Left lobe of liver (tissue), 2 donors: ENCODE measurements around the gene EXOC6B. TPM values are rescaled to one million over a fixed set of nuclear protein-coding genes. Genes with fewer than 3 reads are reported as not detected.
"Not testable (repeated sequence)": the region's sequence is repeated elsewhere in the genome, so short reads cannot be mapped to it uniquely, and the experiment has no call there.

Experiments used
- ATAC-seq: fragments of 200-7000 bp; cut with Tn5 transposase; one replicate; pipeline ENCODE4 v1.9.1; 2020; ENCODE audit warnings: mild to moderate bottlenecking, moderate library complexity
- DNase-seq: peaks from one replicate; pipeline ENCODE4 v3.0.0-alpha.2; 2020; ENCODE audit warnings: low spot score
- total RNA-seq: library from RNA; stranded (reverse); gene quantifications from one replicate; pipeline ENCODE4 v1.2.1, GENCODE V29; 2021
- donor health status: DM: no; HTN: no; CAD: no; lungs with moderate emphysema.
- donor health status: DM: no; HTN: yes; CAD: no.

The EXOC6B gene
- total RNA-seq, 1 donor from 2014 or later: 9.1 TPM

GRCh38 chr2:72494392-72494791 lies 331.4 kb downstream of the EXOC6B start:
- ATAC-seq: no peak
- no peak for DNase-seq

- ATAC-seq, DNase-seq: not testable (repeated sequence)
These were observed 341.2 kb downstream of the EXOC6B start for GRCh38 chr2:72484622-72485021.

- ATAC-seq: no peak
- no peak for DNase-seq
These were observed 342.5 kb downstream of the EXOC6B start for GRCh38 chr2:72483346-72483745.

- no peak for ATAC-seq
- DNase-seq: no peak
These were observed 350.6 kb downstream of the EXOC6B start for GRCh38 chr2:72475246-72475645.

GRCh38 chr2:72457801-72458516 lies 367.9 kb downstream of the EXOC6B start:
- ATAC-seq (no peak), DNase-seq (no peak)

- DNase-seq (no peak), ATAC-seq (no peak)
These were observed 371.6 kb downstream of the EXOC6B start for GRCh38 chr2:72454189-72454588.

- DNase-seq (no peak), ATAC-seq (no peak)
These were observed 383.6 kb downstream of the EXOC6B start for GRCh38 chr2:72442270-72442669.

GRCh38 chr2:72439892-72440291 lies 385.9 kb downstream of the EXOC6B start:
- ATAC-seq (no peak), DNase-seq (no peak)

GRCh38 chr2:72438364-72438763 lies 387.5 kb downstream of the EXOC6B start:
- DNase-seq: peak; percentile 47
- ATAC-seq: peak; percentile 98

GRCh38 chr2:72431737-72432136 lies 394.1 kb downstream of the EXOC6B start:
- no peak for DNase-seq
- no peak for ATAC-seq

GRCh38 chr2:72427022-72427861 lies 398.6 kb downstream of the EXOC6B start:
- ATAC-seq (no peak), DNase-seq (no peak)

- DNase-seq: no peak
- ATAC-seq: no peak
These were observed 399.8 kb downstream of the EXOC6B start for GRCh38 chr2:72425996-72426395.

- ATAC-seq (no peak), DNase-seq (no peak)
These were observed 402.1 kb downstream of the EXOC6B start for GRCh38 chr2:72423756-72424155.

GRCh38 chr2:72421771-72422379 lies 404.0 kb downstream of the EXOC6B start:
- DNase-seq, ATAC-seq: not testable (repeated sequence)

- ATAC-seq (no peak), DNase-seq (no peak)
These were observed 409.9 kb downstream of the EXOC6B start for GRCh38 chr2:72415781-72416475.

GRCh38 chr2:72415241-72415661 lies 410.6 kb downstream of the EXOC6B start:
- no peak for ATAC-seq
- DNase-seq: no peak

- ATAC-seq: no peak
- DNase-seq: no peak
These were observed 411.6 kb downstream of the EXOC6B start for GRCh38 chr2:72414137-72414760.

- DNase-seq: no peak
- ATAC-seq: no peak
These were observed 412.1 kb downstream of the EXOC6B start for GRCh38 chr2:72413716-72414115.

- no peak for ATAC-seq
These were observed 413.6 kb downstream of the EXOC6B start for GRCh38 chr2:72412214-72412613.

GRCh38 chr2:72399879-72400278 lies 426.0 kb downstream of the EXOC6B start:
- no peak for DNase-seq
- no peak for ATAC-seq

More at GRCh38 chr2:72412214-72412613, 413.6 kb downstream of the EXOC6B start:
- no peak for DNase-seq

- DNase-seq (no peak), ATAC-seq (no peak)
These were observed 430.7 kb downstream of the EXOC6B start for GRCh38 chr2:72395096-72395495.
